ENCODE results near the gene TMCC2. TPM values are rescaled to one million over a fixed set of nuclear protein-coding genes. Genes with fewer than 3 reads are reported as not detected.

Gene TMCC2
- total and polyA plus RNA-seq, 2 of the 4 experiments (the other 2 are of a cell fraction) = 2.0 to 4.2 TPM

DNA sequence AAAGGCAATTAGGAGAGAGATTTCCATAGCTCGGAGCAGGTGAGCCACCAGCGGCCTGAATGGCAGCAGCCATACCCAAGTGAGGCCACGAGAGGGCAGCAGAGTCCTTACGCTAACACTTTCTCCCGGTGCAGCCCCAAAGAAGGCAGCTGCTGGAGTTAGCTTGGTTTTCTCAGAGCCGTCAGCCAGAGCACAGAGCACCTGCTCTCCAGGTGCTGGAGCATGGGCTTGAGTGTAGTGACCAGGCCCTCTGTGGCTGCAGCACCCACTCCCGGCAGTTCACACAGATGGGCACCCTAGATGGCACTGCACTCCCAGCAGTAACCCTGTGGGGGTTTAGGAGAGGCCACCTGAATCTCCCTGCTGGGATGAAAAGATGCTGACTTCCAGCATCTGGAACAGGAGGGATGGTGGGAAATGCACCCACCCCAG, 45.8 kb downstream of the TMCC2 start:
- Histone ChIP-seq H2AK9ac (replicated peaks; ENCODE audit: low read depth, low read length, poor library complexity) (peak overlapping the region; percentile 0), H4K20me1 (ENCODE audit: insufficient read depth, low read length) (no peaks in the 10 kb centered on the region), H3K4me1 (ENCODE audit: control insufficient read depth, insufficient read depth, low read length) (peaks cover 15% of the 10 kb centered on the region), H3K79me1 (ENCODE audit: low read depth in 1 of 2, low read length in 2 of 2) (peaks cover 3 to 5% of the 10 kb centered on the region in 2 experiments; a peak in 2 of 4 replicates), H3K4ac (ENCODE audit: low read depth, low read length) (peak overlapping the region; percentile 83), H3K9me3 (ENCODE audit: control insufficient read depth, insufficient read depth, low read length) (no peaks in the 10 kb centered on the region), H3K27me3 (ENCODE audit: control insufficient read depth, insufficient read depth, low read length) (no peaks in the 10 kb centered on the region), H3K56ac (ENCODE audit: extremely low read depth, insufficient read depth, low read length) (no peak overlapping the region), H3K23ac (ENCODE audit: low read depth, low read length) (no peak overlapping the region), H3K18ac (ENCODE audit: low read depth, low read length) (no peak overlapping the region), H2AFZ (replicated peaks; ENCODE audit: low read length, poor library complexity) (peak overlapping the region; percentile 18), H4K91ac (ENCODE audit: insufficient read depth, low read depth, low read length) (peak overlapping the region; percentile 7), H4K5ac (ENCODE audit: low read depth, low read length) (peak overlapping the region; percentile 6; the same call in 1 of the 2 replicates), H3K4me3 (ENCODE audit: insufficient read depth, low read depth, low read length) (no peak overlapping the region), H3K9me1 (ENCODE audit: insufficient read depth, low read length) (peaks cover 15% of the 10 kb centered on the region), H4K8ac (ENCODE audit: low read depth in 2 of 2, low read length in 2 of 2) (peak overlapping the region in 1 of 2 experiments; percentile 7; a peak in 1 of 4 replicates), H3K4me2 (ENCODE audit: low read depth, low read length) (no peak overlapping the region), H3K27ac (ENCODE audit: insufficient read depth, low read length) (no peak overlapping the region; the same call in 1 of the 2 replicates), H3K9ac (ENCODE audit: low read depth, low read length) (no peak overlapping the region), H2AK5ac (ENCODE audit: low read depth, low read length) (peak overlapping the region; percentile 86), H3K14ac (replicated peaks; ENCODE audit: low read depth, low read length) (0 out of 2 replicates have a peak overlapping the region, but pooled peaks have one; percentile 46), H2BK20ac (ENCODE audit: low read depth, low read length) (peak overlapping the region; percentile 87; the same call in 1 of the 2 replicates), H2BK120ac (ENCODE audit: low read depth, low read length) (peak overlapping the region; percentile 79), H3K36me3 (ENCODE audit: control insufficient read depth, insufficient read depth, low read length) (peaks cover 2% of the 10 kb centered on the region; the same call in 1 of the 2 replicates), H2BK5ac (ENCODE audit: low read depth, low read length, poor library complexity, severe bottlenecking) (peak overlapping the region; percentile 6), H2BK15ac (ENCODE audit: low read depth, low read length) (peak overlapping the region; percentile 58; the same call in 2 of the 3 replicates)
- TF ChIP-seq CTCF (conservative IDR thresholded peaks at IDR 0.05; ENCODE audit: low read depth, low read length) = peak; percentile 97
- no peak for TF ChIP-seq RFX5 (IDR thresholded peaks at IDR 0.05; ENCODE audit: low read depth, low read length)
- TF ChIP-seq FOS (IDR thresholded peaks at IDR 0.05; ENCODE audit: low read depth, low read length) = no peak
- TF ChIP-seq SMC3 (IDR thresholded peaks at IDR 0.05; ENCODE audit: low read depth, low read length) = peak; percentile 99
- peak; percentile 22; the same call in 1 of the 2 replicates for TF ChIP-seq MAZ (IDR thresholded peaks at IDR 0.05; ENCODE audit: borderline replicate concordance, low read depth, low read length)
- peak; percentile 97 for TF ChIP-seq RAD21 (IDR thresholded peaks at IDR 0.05; ENCODE audit: low read length)
- peak; percentile 51; the same call in 1 of the 2 replicates for TF ChIP-seq CHD1 (IDR thresholded peaks at IDR 0.05; ENCODE audit: low read depth, low read length)
- TF ChIP-seq POLR2A (IDR thresholded peaks at IDR 0.05; ENCODE audit: low read depth, low read length) = peak; percentile 43; the same call in 1 of the 2 replicates
- no peak for TF ChIP-seq RCOR1 (IDR thresholded peaks at IDR 0.05; ENCODE audit: insufficient replicate concordance, low read length)
- TF ChIP-seq MAFK (IDR thresholded peaks at IDR 0.05; ENCODE audit: low read depth, low read length) = no peak
- TF ChIP-seq MXI1 (IDR thresholded peaks at IDR 0.05; ENCODE audit: borderline replicate concordance, low read depth, low read length) = no peak
- BruUV-seq (replicated peaks) = no TSS peak
- dilution Hi-C loops (cut with HindIII; ENCODE audit: low sequenced_read_pairs, unreplicated experiment) (no loop called here), in situ Hi-C loops (cut with MboI; ENCODE audit: low sequenced_read_pairs) (loop anchor here (10.0 to 25.0 kb wide), 2 partner anchors 211 to 461 kb away; no protein-coding TSS in a partner anchor), intact Hi-C loops (cut with micrococcal nuclease) (loop anchor here (1.0 to 5.0 kb wide), 4 partner anchors 48 to 212 kb away; partner anchors contain the start of gene NUAK2)
- peak; percentile 76 for DNase-seq
- peak; percentile 88 for ATAC-seq (ENCODE audit: low read depth)
- WGBS, 2 experiments (ENCODE audit: extremely low coverage in 2 of 2, insufficient read length in 1 of 2) = 0% methylated on average over 3 of the region's 7 CpGs; no CpG with 5 or more reads in 1 of the 2 experiments
- CTCF ChIA-PET = interaction anchor here (0.6 to 5.4 kb wide), 26 partner anchors 8 to 251 kb away, joined by 3 to 126 read pairs (median 6); partner anchors contain the start of gene NUAK2
- POLR2A ChIA-PET (ENCODE audit: unreplicated experiment) = interaction anchor here (0.6 to 1.0 kb wide), 2 partner anchors 48 to 51 kb away, joined by 3 to 5 read pairs; partner anchors contain the start of gene NUAK2
